Ovary (tissue), 9 donors: Measurements from ENCODE around the gene UNC5B. TPM values are rescaled to one million over a fixed set of nuclear protein-coding genes. Genes with fewer than 3 reads are reported as not detected.

ENCODE experiments used
- DNase-seq, 5 donors: peaks; one replicate each; pipeline ENCODE4 v3.0.0-alpha.2; 2019 to 2020
- H3K27ac ChIP-seq, 2 donors: fragments of 200-600 bp; one replicate each; pipeline versions ENCODE4 v1.5.1 to v1.8.0; 2019 to 2022
- H3K27me3 ChIP-seq: fragments of 200-600 bp; one replicate; pipeline ENCODE4 v1.8.0; 2022
- H3K36me3 ChIP-seq: fragments of 200-600 bp; sonication (generic); one replicate; pipeline ENCODE4 v1.5.1; 2019
- H3K4me1 ChIP-seq: one replicate; pipeline ENCODE4 v1.8.1; 2013; ENCODE audit warnings: mild to moderate bottlenecking, moderate library complexity; ENCODE audit not compliant: insufficient read depth
- H3K4me3 ChIP-seq: fragments of 200-600 bp; sonication (generic); one replicate; pipeline ENCODE4 v1.5.1; 2017
- H3K9me3 ChIP-seq, 2 donors: fragments of 200-600 bp in 1 of 2; sonication (generic) in 1 of 2; one replicate each; pipeline versions ENCODE4 v1.5.1 to v1.8.1; 2013 to 2019; ENCODE audit warnings: mild to moderate bottlenecking in 1 of 2, moderate library complexity in 1 of 2
- CTCF ChIP-seq, 3 donors: fragments of 450-650 bp in 2 of 3; fragments of 200-600 bp in 1 of 3; IDR thresholded peaks; one replicate each; pipeline versions ENCODE4 v1.5.1 to v1.8.0; 2016 to 2022; ENCODE audit warnings: antibody characterized with exemption in 3 of 3, mild to moderate bottlenecking in 1 of 3
- EP300 ChIP-seq: sonication (generic); formaldehyde crosslinking; IDR thresholded peaks from one replicate; pipeline ENCODE4 v1.6.1; 2017; ENCODE audit warnings: antibody characterized with exemption
- POLR2A ChIP-seq: fragments of 450-650 bp; IDR thresholded peaks from one replicate; pipeline ENCODE4 v1.6.1; 2017; ENCODE audit warnings: antibody characterized with exemption, mild to moderate bottlenecking, moderate library complexity
- WGBS, 3 donors: extraction: QIAGEN DNeasy Blood & Tissue Kit in 1 of 3; methylation state at CpG; one replicate each; pipeline versions ENCODE4 v1.1.5 to v1.1.7; 2013 to 2017; 5-methylcytosine and 5-hydroxymethylcytosine counted together
- intact Hi-C, 4 donors: fragments of 100-400 bp; cut with DNase I; formaldehyde crosslinking; loops; one replicate each; pipeline versions ENCODE4 v1.11.0 to v1.15.1; 2022 to 2023
- polyA plus RNA-seq, 2 donors: library from polyadenylated mRNA; stranded (reverse); fragments of 200-250 nt in 1 of 2; fragments of 350-450 nt in 1 of 2; fragmentation: Illumina TruSeq in 1 of 2; extraction: RNeasy Lipid Tissue Mini Kit (QIAGEN cat#74804) in 1 of 2; gene quantifications; one replicate each; pipeline ENCODE4 v1.2.3, GENCODE V29; 2013 to 2014
- total RNA-seq, 7 donors: library from RNA; depleted of rRNA in 2 of 7; stranded (reverse); fragments of >200 nt in 2 of 7; fragmentation: NEBNext Ultra II Directional in 3 of 7; extraction: Animal tissue kit (Norgen Biotek cat#: 25700) in 3 of 7; gene quantifications; one replicate each; pipeline versions ENCODE4 v1.1.0 to v1.2.4, GENCODE V29; 2016 to 2023
- donor health status: DM: no; HTN: no; CAD: no; lungs with moderate emphysema.
- donor health status: DM: no; HTN: no; CAD: no.
- donor health status: Bipolar disorder and iron deficiency.
- donor health status: DM: yes; HTN: yes; CAD: no.
- donor health status: DM: no; HTN: no; CAD: no.
- donor health status: DM: yes; HTN: yes; CAD: no.

Gene UNC5B
- total and polyA plus RNA-seq, 9 donors: 2.7 to 48.0 (median 6.3) TPM

- no peaks in the 10 kb centered on the region for H3K36me3 ChIP-seq
- WGBS, 3 donors: 82% methylated on average over 9 of the region's 9 CpGs
- no peak overlapping the region for H3K27ac ChIP-seq
- H3K9me3 ChIP-seq: no peaks in the 10 kb centered on the region
- no peaks in the 10 kb centered on the region for H3K27me3 ChIP-seq
- H3K4me3 ChIP-seq: no peak overlapping the region
- intact Hi-C loops: loop anchor here in 2 of 4 donors (10.0 kb wide), 1 partner anchor 51 kb away; the partner anchor contains the start of gene UNC5B (in 2 of the 2)
- TF ChIP-seq POLR2A: no peak
- TF ChIP-seq EP300: no peak
- TF ChIP-seq CTCF (IDR thresholded peaks at IDR 0.05): no peak
- no peak for DNase-seq
- H3K4me1 ChIP-seq: peaks cover 7% of the 10 kb centered on the region
Measured at GRCh38 chr10:71265618-71266146, 53.3 kb downstream of the UNC5B start.

- peak; percentile 54 to 74 (median 67) for DNase-seq
- H3K27ac ChIP-seq: no peak overlapping the region
- no peak overlapping the region for H3K4me3 ChIP-seq
- WGBS, 3 donors: 35 to 49% (median 45%) methylated on average over 18 of the region's 18 CpGs
- no peak for TF ChIP-seq CTCF (IDR thresholded peaks at IDR 0.05)
- TF ChIP-seq POLR2A: no peak
- no peak for TF ChIP-seq EP300
- H3K27me3 ChIP-seq: no peaks in the 10 kb centered on the region
- intact Hi-C loops: loop anchor here in 2 of 4 donors (10.0 kb wide), 1 partner anchor 52 kb away; the partner anchor contains the start of gene UNC5B (in 2 of the 2)
- H3K36me3 ChIP-seq: no peaks in the 10 kb centered on the region
- peaks cover 5% of the 10 kb centered on the region for H3K4me1 ChIP-seq
- no peaks in the 10 kb centered on the region for H3K9me3 ChIP-seq
Measured at GRCh38 chr10:71266147-71266917, 54.0 kb downstream of the UNC5B start.

GRCh38 chr10:71266918-71267442 is 54.6 kb downstream of the UNC5B start:
- H3K36me3 ChIP-seq: no peaks in the 10 kb centered on the region
- DNase-seq: no peak
- WGBS, 3 donors: 89 to 94% (median 93%) methylated on average over 8 of the region's 8 CpGs
- H3K27ac ChIP-seq: no peak overlapping the region
- TF ChIP-seq POLR2A: no peak
- TF ChIP-seq EP300: no peak
- TF ChIP-seq CTCF (IDR thresholded peaks at IDR 0.05): no peak
- no peak overlapping the region for H3K4me3 ChIP-seq
- no peaks in the 10 kb centered on the region for H3K9me3 ChIP-seq
- peaks cover 5% of the 10 kb centered on the region for H3K4me1 ChIP-seq
- no peaks in the 10 kb centered on the region for H3K27me3 ChIP-seq
- intact Hi-C loops: loop anchor here in 2 of 4 donors (10.0 kb wide), 1 partner anchor 52 kb away; the partner anchor contains the start of gene UNC5B (in 2 of the 2)

GRCh38 chr10:71267508-71268240 is 55.3 kb downstream of the UNC5B start:
- Histone ChIP-seq H3K36me3 (no peaks in the 10 kb centered on the region), H3K9me3 (no peaks in the 10 kb centered on the region), H3K4me3 (no peak overlapping the region), H3K27ac (no peak overlapping the region), H3K4me1 (peaks cover 5% of the 10 kb centered on the region), H3K27me3 (no peaks in the 10 kb centered on the region)
- no peak for DNase-seq
- no peak for TF ChIP-seq POLR2A
- TF ChIP-seq CTCF (IDR thresholded peaks at IDR 0.05): no peak
- TF ChIP-seq EP300: no peak
- intact Hi-C loops: loop anchor here in 2 of 4 donors (10.0 kb wide), 1 partner anchor 53 kb away; the partner anchor contains the start of gene UNC5B (in 2 of the 2)
- 90 to 94% (median 90%) methylated on average over 5 of the region's 5 CpGs for WGBS, 3 donors
